ENCODE measurements around the gene DUS1L. TPM values are rescaled to one million over a fixed set of nuclear protein-coding genes. Genes with fewer than 3 reads are reported as not detected.

The DUS1L gene
- total RNA-seq, 1 donor, result 56.1 TPM

DNA sequence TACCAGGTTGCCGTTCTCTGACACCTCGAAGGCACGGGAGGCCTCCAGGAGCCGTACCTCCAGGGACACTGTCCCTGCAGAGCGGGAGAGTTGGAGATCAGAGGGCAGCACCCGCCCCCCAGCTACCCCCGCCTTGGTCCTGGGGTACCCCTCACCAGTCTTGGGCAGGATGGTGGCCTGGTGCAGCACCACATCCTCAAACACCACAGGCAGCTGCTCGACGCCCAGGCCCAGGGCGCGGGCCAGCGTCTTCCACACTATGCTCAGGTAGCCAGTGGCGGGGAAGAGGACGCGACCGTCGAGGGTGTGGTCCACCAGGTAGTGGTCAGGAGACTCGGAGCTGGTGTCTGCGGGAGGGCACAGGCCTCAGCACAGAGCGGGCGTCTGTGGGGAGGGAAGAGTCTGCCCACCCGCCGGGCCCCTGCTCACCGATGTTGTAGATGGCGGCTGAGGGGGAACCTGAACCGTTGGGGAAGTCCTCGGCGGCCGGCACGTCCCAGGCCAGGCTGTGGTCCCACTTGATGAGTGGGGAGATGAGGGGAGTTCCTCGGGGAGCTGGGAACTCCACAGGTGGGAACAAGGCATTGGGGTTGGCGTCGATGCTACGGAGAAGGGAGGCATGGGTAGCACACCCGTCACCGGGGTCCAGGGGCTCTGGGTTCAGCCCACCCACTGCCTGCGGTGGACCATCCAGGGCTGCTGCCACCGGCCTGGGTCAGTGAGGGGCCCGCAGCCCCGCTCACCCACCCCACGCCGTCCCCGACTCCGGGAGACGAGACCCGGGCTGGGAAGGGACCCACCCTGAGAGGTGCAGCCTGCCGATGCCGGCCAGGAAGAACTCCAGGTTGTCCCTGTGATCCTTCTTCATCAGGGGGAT, 22.6 kb upstream of the DUS1L start:
- no peak for DNase-seq (ENCODE audit: low read depth)
- no peak overlapping the region for H3K4me3 ChIP-seq (ENCODE audit: low read depth, low read length)
- TF ChIP-seq, protein P1, sequence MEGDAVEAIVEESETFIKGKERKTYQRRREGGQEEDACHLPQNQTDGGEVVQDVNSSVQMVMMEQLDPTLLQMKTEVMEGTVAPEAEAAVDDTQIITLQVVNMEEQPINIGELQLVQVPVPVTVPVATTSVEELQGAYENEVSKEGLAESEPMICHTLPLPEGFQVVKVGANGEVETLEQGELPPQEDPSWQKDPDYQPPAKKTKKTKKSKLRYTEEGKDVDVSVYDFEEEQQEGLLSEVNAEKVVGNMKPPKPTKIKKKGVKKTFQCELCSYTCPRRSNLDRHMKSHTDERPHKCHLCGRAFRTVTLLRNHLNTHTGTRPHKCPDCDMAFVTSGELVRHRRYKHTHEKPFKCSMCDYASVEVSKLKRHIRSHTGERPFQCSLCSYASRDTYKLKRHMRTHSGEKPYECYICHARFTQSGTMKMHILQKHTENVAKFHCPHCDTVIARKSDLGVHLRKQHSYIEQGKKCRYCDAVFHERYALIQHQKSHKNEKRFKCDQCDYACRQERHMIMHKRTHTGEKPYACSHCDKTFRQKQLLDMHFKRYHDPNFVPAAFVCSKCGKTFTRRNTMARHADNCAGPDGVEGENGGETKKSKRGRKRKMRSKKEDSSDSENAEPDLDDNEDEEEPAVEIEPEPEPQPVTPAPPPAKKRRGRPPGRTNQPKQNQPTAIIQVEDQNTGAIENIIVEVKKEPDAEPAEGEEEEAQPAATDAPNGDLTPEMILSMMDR (IDR thresholded peaks at IDR 0.05; ENCODE audit: insufficient read depth, low read depth, low read length), result no peak

DNA sequence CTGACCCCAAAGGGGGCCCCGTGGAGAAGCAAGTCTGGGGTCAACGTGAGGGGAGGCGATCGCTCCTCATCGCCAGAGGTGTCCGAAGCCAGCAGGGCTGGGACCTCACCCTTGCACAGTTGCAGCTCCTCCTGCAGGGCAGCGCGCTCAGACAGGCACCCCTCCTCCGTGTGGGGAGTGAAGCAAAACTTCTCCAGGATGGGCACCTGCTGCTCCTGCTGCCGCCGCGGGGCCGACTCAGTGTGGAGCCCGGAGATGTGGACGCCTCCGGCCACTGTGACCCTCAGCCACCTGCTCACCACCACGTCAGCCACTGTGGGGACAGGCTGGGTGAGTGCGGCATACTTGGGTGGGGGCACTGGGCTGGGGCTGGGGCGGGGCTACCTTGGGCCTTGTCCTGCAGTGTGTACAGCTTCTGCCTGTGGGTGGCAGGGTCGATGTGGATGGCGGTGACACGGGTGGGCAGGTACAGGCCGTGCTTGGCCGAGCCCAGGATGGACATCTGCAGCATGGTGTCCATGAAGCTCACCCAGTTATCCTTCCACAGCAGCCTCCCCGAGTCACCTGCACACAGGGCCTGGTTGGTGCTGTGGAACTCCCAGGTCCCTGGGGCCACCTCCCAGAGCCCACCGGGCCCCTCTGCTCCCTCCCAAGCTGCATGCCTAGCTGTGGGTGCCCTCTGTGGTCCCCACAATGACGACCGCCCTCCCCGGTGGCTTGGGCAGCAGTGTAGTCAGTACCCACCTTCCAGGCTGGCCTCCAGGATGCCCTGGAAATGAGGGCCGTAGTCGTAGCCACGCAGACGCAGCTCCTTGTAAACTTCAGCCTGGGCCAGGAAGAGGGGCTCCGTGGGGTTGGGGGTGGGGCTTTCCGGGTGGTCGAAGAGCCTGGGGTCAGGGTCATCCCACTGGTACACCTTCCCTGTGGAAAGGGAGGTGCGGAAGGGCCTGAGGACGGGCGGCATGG, 21.6 kb upstream of the DUS1L start:
- no peak for DNase-seq (ENCODE audit: low read depth)
- no peak overlapping the region for H3K4me3 ChIP-seq (ENCODE audit: low read depth, low read length)
- TF ChIP-seq, protein P1 (IDR thresholded peaks at IDR 0.05; ENCODE audit: insufficient read depth, low read depth, low read length), result no peak

DNA sequence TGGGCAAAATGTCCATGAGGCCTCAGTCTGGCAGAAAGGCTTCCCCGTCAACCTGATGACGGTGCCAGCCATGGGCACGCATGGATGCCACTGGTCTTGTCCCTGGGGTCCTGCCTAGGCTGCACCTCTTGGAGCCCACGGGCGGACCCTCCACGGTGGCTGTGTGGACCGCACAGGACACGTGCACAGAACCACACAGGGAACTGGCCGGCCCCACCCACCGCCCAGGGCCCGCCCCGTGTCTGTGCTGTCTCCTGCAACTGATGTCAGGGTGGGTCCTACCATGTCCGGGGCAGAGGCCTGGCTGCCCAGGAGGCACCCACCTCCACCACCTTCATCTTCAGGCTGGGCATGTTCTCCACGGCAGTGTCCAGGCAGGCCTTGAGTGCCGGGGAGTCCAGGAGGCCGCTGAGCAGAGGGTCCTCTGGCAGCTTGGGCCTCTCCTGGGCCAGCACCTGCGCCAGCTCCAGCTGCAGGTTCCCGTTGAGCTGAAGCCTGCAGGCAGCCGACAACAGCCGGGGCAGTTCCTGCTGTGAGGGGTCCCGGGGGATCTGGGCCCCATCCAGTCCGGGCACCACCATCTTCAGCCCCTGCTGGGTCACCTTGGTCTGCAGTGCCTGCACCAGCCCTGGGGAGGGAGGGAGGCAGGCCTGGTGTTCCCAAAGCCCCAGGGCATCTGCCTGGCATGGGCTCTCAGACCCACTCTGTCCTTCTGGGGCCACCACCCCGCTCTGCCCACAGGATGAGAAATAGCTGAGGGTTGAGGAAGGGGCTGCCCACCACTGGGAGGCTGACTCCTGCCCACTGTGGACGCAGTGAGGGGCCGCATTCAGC, 20.5 kb upstream of the DUS1L start:
- H3K4me3 ChIP-seq (ENCODE audit: low read depth, low read length), result no peak overlapping the region
- no peak for DNase-seq (ENCODE audit: low read depth)
- TF ChIP-seq, protein P1 (IDR thresholded peaks at IDR 0.05; ENCODE audit: insufficient read depth, low read depth, low read length), result no peak

DNA sequence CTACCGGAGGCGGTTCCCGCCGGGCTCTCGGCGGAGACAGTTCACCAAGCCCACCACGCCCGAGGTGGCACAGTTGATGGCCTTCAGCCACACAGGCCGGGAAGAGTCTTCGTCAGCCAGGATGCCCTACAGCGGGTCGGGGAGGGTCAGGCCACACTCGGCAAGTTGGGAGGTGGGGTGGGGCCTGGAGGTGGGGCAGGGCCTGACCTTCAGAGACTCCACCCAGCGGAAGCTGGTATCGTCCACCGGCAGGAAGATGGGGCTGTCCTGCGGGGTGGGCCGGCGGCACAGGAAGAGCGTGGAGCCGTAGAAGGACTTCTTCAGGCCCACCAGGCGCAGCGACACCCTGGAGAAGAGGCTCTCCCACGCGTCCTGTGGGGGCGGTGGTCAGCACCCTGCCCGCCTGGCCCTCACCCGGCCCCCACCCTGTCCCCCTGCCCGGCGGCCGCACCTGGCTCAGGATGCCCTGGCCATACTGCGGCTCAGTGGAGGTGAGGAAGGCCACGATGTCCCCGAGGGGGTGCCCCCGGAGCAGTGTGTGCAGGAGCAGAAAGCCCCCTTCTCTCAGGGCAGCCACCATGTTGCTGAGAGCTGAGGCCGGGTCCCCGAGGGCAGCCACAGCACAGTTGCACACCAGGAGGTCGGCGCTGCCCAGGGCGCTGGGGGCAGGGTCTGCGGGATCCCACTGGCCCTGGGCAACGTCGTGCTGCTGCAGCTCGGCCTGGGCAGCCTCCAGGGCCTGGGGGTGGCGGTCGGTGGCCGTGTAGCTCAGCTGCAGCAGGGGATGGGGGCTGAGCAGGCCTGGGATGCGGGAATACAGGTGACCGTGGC, 19.6 kb upstream of the DUS1L start:
- TF ChIP-seq, protein P1 (IDR thresholded peaks at IDR 0.05; ENCODE audit: insufficient read depth, low read depth, low read length), result no peak
- no peak for DNase-seq (ENCODE audit: low read depth)
- no peak overlapping the region for H3K4me3 ChIP-seq (ENCODE audit: low read depth, low read length)

DNA sequence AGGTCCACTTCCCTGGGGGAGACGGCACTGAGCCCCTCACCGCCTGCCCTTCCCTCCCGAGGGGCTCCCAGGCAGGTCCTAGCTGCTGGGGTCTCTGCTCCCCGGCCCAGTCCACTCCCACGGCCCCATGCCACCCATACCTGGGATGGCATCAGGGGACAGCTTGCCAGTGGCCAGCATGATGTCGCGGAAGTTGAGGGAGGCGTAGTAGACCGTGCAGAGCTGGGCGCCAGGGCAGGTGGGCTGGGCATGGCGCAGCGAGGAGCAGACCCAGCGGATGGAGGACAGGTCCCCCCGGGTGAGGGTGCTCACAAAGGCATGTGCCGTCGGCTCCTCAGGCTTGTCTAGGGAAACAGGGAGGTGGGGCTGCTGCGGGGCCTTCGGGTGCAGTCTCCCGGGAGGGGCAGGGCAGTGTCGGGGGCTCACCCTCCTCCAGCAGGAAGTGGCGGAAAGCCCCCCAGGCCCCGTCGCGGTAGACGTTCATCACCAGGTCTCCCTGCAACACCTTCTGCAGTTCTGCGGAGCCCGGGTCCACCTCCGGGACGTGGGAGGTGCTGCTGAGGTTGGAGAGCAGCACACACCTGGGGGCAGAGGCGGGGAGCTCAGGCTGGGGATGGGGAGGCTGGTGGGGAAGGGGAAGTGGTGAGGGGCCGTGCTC, 18.9 kb upstream of the DUS1L start:
- DNase-seq (ENCODE audit: low read depth), result no peak
- no peak overlapping the region for H3K4me3 ChIP-seq (ENCODE audit: low read depth, low read length)
- TF ChIP-seq, protein P1 (IDR thresholded peaks at IDR 0.05; ENCODE audit: insufficient read depth, low read depth, low read length), result no peak
